Hematopoietic multipotent progenitor cell treated with erythropoietin and hydrocortisone succinate and interleukin-3 and kit ligand, for 17 days (in vitro differentiated cells): ENCODE results near the gene DUSP22.

Experiments
- DNase-seq: peaks from one replicate; pipeline ENCODE4 v3.0.0-alpha.2; 2015; ENCODE audit warnings: low spot score

Gene DUSP22

GRCh38 chr6:339480-339879, 47.2 kb downstream of the DUSP22 start:
- DNase-seq: no peak

- DNase-seq: no peak
Measured at GRCh38 chr6:340186-340955, 48.1 kb downstream of the DUSP22 start.

GRCh38 chr6:340991-341827, 48.9 kb downstream of the DUSP22 start:
- DNase-seq: no peak

GRCh38 chr6:341914-342831, 49.9 kb downstream of the DUSP22 start:
- DNase-seq: no peak

GRCh38 chr6:342832-343179, 50.5 kb downstream of the DUSP22 start:
- no peak for DNase-seq

- no peak for DNase-seq
Measured at GRCh38 chr6:343226-343935, 51.1 kb downstream of the DUSP22 start.

- DNase-seq: no peak
Measured at GRCh38 chr6:343960-344815, 51.9 kb downstream of the DUSP22 start.

- no peak for DNase-seq
Measured at GRCh38 chr6:344816-345340, 52.6 kb downstream of the DUSP22 start.

- no peak for DNase-seq
Measured at GRCh38 chr6:345747-346385, 53.6 kb downstream of the DUSP22 start.

- DNase-seq: no peak
Measured at GRCh38 chr6:346386-347030, 54.2 kb downstream of the DUSP22 start.

- no peak for DNase-seq
Measured at GRCh38 chr6:347232-347631, 54.9 kb downstream of the DUSP22 start.

GRCh38 chr6:347951-348859, 55.9 kb downstream of the DUSP22 start:
- no peak for DNase-seq

- DNase-seq: no peak
Measured at GRCh38 chr6:348860-349396, 56.6 kb downstream of the DUSP22 start.

GRCh38 chr6:349491-349921, 57.2 kb downstream of the DUSP22 start:
- DNase-seq: no peak

- DNase-seq: no peak
Measured at GRCh38 chr6:350371-350770, 58.1 kb downstream of the DUSP22 start.

- no peak for DNase-seq
Measured at GRCh38 chr6:351011-351866, 59.0 kb downstream of the DUSP22 start.

GRCh38 chr6:351867-352289, 59.6 kb downstream of the DUSP22 start:
- DNase-seq: no peak
